Endothelial cell of umbilical vein (primary cell): ENCODE data around the gene POLR1C. TPM values are rescaled to one million over a fixed set of nuclear protein-coding genes. Genes with fewer than 3 reads are reported as not detected.

Experiments used
- BruUV-seq: library from RNA; stranded (reverse); fragments of 400-500 nt; replicated peaks from 2 replicates; lab custom pipeline; 2021; lab: Mats Ljungman, UMichigan
- CTCF ChIA-PET: fragments of 300-600, 350-600 bp; sonication (Branson Sonifier 250); formaldehyde crosslinking; loops from one replicate; lab custom pipeline; 2021; ENCODE audit warnings: antibody characterized with exemption, inconsistent platforms; lab: Charles Lee
- POLR2A ChIA-PET: fragments of 300-600, 350-600 bp; sonication (Branson Sonifier 250); formaldehyde crosslinking; loops from one replicate; lab custom pipeline; 2021; ENCODE audit warnings: antibody characterized with exemption, inconsistent platforms; lab: Charles Lee
- DNase-seq: peaks from one replicate; pipeline ENCODE4 v3.0.0-alpha.2; 2011; ENCODE audit warnings: low read depth, low spot score
- FAIRE-seq: peaks from 2 replicates; lab custom pipeline; 2011; peaks lifted over from hg19 to GRCh38; lab: Jason Lieb, UNC
- H2AFZ ChIP-seq: 2 replicates; pipeline ENCODE4 v1.6.0; 2012; ENCODE audit warnings: low read depth, low read length, control low read depth, inconsistent platforms
- H3K27ac ChIP-seq: 2 replicates; pipeline ENCODE4 v1.5.1; 2011; ENCODE audit warnings: low read depth, mild to moderate bottlenecking, control low read depth, low read length, moderate library complexity; ENCODE audit not compliant: insufficient read depth
- H3K27me3 ChIP-seq, 2 experiments: 2 replicates each; pipeline versions ENCODE4 v1.6.0 to v1.6.1; 2011; ENCODE audit warnings: low read length in 2 of 2, mixed read lengths in 1 of 2; ENCODE audit not compliant: control insufficient read depth in 2 of 2, insufficient read depth in 2 of 2
- H3K36me3 ChIP-seq, 2 experiments: 2 replicates in 1 of 2; 3 replicates in 1 of 2; pipeline ENCODE4 v1.5.1; 2011; ENCODE audit warnings: low read length in 2 of 2, mild to moderate bottlenecking in 1 of 2, moderate library complexity in 1 of 2; ENCODE audit not compliant: control insufficient read depth in 2 of 2, insufficient read depth in 2 of 2; ENCODE audit errors: extremely low read depth in 1 of 2
- H3K4me1 ChIP-seq: 3 replicates; pipeline ENCODE4 v1.5.1; 2011; ENCODE audit warnings: mild to moderate bottlenecking, low read length; ENCODE audit not compliant: control insufficient read depth, insufficient read depth; ENCODE audit errors: extremely low read depth
- H3K4me2 ChIP-seq: 2 replicates; pipeline ENCODE4 v1.6.1; 2011; ENCODE audit warnings: low read length, control low read depth, mixed read lengths; ENCODE audit not compliant: insufficient read depth
- H3K4me3 ChIP-seq, 3 experiments: fragments of 200-600 bp in 1 of 3; sonication (generic), shearing (Covaris generic) in 1 of 3; replicated peaks in 1 of 3; 2 replicates each; pipeline ENCODE4 v1.5.1; 2011 to 2016; ENCODE audit warnings: control low read depth in 3 of 3, low read length in 3 of 3, mild to moderate bottlenecking in 2 of 3, inconsistent platforms in 1 of 3, low read depth in 1 of 3, moderate library complexity in 1 of 3; ENCODE audit not compliant: insufficient read depth in 1 of 3
- H3K79me2 ChIP-seq: 2 replicates; pipeline ENCODE4 v1.6.0; 2012; ENCODE audit warnings: low read length, inconsistent platforms; ENCODE audit not compliant: control insufficient read depth, insufficient read depth
- H3K9ac ChIP-seq: replicated peaks from 2 replicates; pipeline ENCODE3; 2011; ENCODE audit warnings: low read length, control low read depth; ENCODE audit not compliant: insufficient read depth; ENCODE audit errors: extremely low read depth
- H3K9me1 ChIP-seq: replicated peaks from 3 replicates; pipeline ENCODE4 v1.6.0; 2011; ENCODE audit warnings: mild to moderate bottlenecking, low read length; ENCODE audit not compliant: control insufficient read depth, insufficient read depth; ENCODE audit errors: extremely low read depth
- H3K9me3 ChIP-seq: replicated peaks from 2 replicates; pipeline ENCODE4 v1.5.1; 2012; ENCODE audit warnings: low read length, inconsistent platforms; ENCODE audit not compliant: control insufficient read depth, insufficient read depth
- H4K20me1 ChIP-seq: replicated peaks from 2 replicates; pipeline ENCODE3; 2011; ENCODE audit warnings: mild to moderate bottlenecking, low read length; ENCODE audit not compliant: control insufficient read depth, insufficient read depth; ENCODE audit errors: extremely low read depth
- EZH2 ChIP-seq: IDR thresholded peaks from 2 replicates; pipeline ENCODE4 v1.6.1; 2012; ENCODE audit warnings: borderline replicate concordance, low read depth, mild to moderate bottlenecking, moderate library complexity, low read length, inconsistent platforms; ENCODE audit not compliant: severe bottlenecking
- FOS ChIP-seq: IDR thresholded peaks from 2 replicates; pipeline ENCODE4 v1.6.1; 2011; ENCODE audit warnings: mild to moderate bottlenecking, low read length, moderate library complexity, borderline replicate concordance; ENCODE audit not compliant: insufficient read depth
- GATA2 ChIP-seq: IDR thresholded peaks from 2 replicates; pipeline ENCODE4 v1.7.0; 2011; ENCODE audit warnings: low read depth, mild to moderate bottlenecking, moderate library complexity, mixed read lengths, low read length; ENCODE audit not compliant: insufficient read length, insufficient read depth
- JUN ChIP-seq: IDR thresholded peaks from 2 replicates; pipeline ENCODE4 v1.6.1; 2011; ENCODE audit warnings: borderline replicate concordance, low read depth; ENCODE audit not compliant: insufficient read length, insufficient read depth
- MYC ChIP-seq: IDR thresholded peaks from one replicate; pipeline ENCODE4 v1.6.1; 2011; ENCODE audit warnings: mild to moderate bottlenecking, low read depth, low read length
- POLR2A ChIP-seq: IDR thresholded peaks from 2 replicates; pipeline ENCODE4 v1.6.1; 2012; ENCODE audit warnings: low read depth, mild to moderate bottlenecking, control low read depth, low read length
- POLR2AphosphoS5 ChIP-seq: IDR thresholded peaks from 2 replicates; pipeline ENCODE4 v1.6.1; 2012; ENCODE audit warnings: low read depth, mild to moderate bottlenecking, control low read depth, low read length, moderate library complexity; ENCODE audit not compliant: insufficient read depth
- dilution Hi-C: fragments of 300-500 bp; cut with MboI; formaldehyde crosslinking; loops from one replicate; pipeline ENCODE4 v1.15.0; 2019; ENCODE audit warnings: low sequenced_read_pairs; ENCODE audit not compliant: extremely low pct_ligation_motif_present
- intact Hi-C: fragments of 100-400 bp; cut with micrococcal nuclease; formaldehyde crosslinking; loops from one replicate; pipeline ENCODE4 v1.10.0; 2022
- polyA plus RNA-seq, 4 experiments: library from polyadenylated mRNA; depleted of rRNA in 3 of 4; stranded (reverse) in 3 of 4; unstranded in 1 of 4; fragments of >200 nt; gene quantifications; 2 replicates each; pipeline versions ENCODE4 v1.2.1 to v1.2.3, GENCODE V29; 2011 to 2012; ENCODE audit warnings: missing spikeins in 1 of 4
- total RNA-seq: library from RNA; stranded (reverse); gene quantifications from 2 replicates; pipeline ENCODE4 v1.2.3, GENCODE V29; 2021
- TF ChIP-seq, protein P1 (sequence below): IDR thresholded peaks from 2 replicates; pipeline ENCODE4 v1.6.1; 2011; ENCODE audit not compliant: insufficient read depth, insufficient read length
- TF ChIP-seq, protein P2 (sequence below), 2 donors: IDR thresholded peaks; 1 replicate in 1 of 2; 2 replicates in 1 of 2; pipeline ENCODE4 v1.5.1; 2011; ENCODE audit warnings: low read length in 2 of 2, mild to moderate bottlenecking in 2 of 2, moderate library complexity in 2 of 2, control low read depth in 1 of 2, inconsistent platforms in 1 of 2, low read depth in 1 of 2; ENCODE audit not compliant: insufficient read depth in 1 of 2; ENCODE audit errors: extremely low read depth in 1 of 2

The POLR1C gene
- total and polyA plus RNA-seq, 2 donors (not counting 3 experiments of a cell fraction or from before 2014, with no cell fraction given): 39.8 to 46.0 TPM

GRCh38 chr6:43515808-43516207 lies 1.1 kb upstream of the POLR1C start:
- H2AFZ ChIP-seq: no peak overlapping the region
- no peaks in the 10 kb centered on the region for H3K9me1 ChIP-seq
- H3K4me1 ChIP-seq: peaks cover 17% of the 10 kb centered on the region
- TF ChIP-seq, protein P1, sequence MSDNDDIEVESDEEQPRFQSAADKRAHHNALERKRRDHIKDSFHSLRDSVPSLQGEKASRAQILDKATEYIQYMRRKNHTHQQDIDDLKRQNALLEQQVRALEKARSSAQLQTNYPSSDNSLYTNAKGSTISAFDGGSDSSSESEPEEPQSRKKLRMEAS: no peak
- TF ChIP-seq, protein P2, sequence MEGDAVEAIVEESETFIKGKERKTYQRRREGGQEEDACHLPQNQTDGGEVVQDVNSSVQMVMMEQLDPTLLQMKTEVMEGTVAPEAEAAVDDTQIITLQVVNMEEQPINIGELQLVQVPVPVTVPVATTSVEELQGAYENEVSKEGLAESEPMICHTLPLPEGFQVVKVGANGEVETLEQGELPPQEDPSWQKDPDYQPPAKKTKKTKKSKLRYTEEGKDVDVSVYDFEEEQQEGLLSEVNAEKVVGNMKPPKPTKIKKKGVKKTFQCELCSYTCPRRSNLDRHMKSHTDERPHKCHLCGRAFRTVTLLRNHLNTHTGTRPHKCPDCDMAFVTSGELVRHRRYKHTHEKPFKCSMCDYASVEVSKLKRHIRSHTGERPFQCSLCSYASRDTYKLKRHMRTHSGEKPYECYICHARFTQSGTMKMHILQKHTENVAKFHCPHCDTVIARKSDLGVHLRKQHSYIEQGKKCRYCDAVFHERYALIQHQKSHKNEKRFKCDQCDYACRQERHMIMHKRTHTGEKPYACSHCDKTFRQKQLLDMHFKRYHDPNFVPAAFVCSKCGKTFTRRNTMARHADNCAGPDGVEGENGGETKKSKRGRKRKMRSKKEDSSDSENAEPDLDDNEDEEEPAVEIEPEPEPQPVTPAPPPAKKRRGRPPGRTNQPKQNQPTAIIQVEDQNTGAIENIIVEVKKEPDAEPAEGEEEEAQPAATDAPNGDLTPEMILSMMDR (IDR thresholded peaks at IDR 0.05; ENCODE audit: extremely low read depth in 1 of 2, insufficient read depth in 1 of 2, low read depth in 1 of 2, low read length in 2 of 2): no peak
- no peak for TF ChIP-seq EZH2
- TF ChIP-seq JUN: no peak
- no peak for TF ChIP-seq POLR2A
- TF ChIP-seq FOS: no peak
- no peak for TF ChIP-seq POLR2AphosphoS5
- no peak for TF ChIP-seq MYC
- TF ChIP-seq GATA2: no peak
- peaks cover 3 to 43% of the 10 kb centered on the region in 2 experiments for H3K36me3 ChIP-seq
- H3K79me2 ChIP-seq: peaks cover 44% of the 10 kb centered on the region
- H3K27ac ChIP-seq: peak overlapping the region; percentile 66
- DNase-seq (no peak), FAIRE-seq (peak; percentile 54)
- BruUV-seq: no TSS peak
- no peaks in the 10 kb centered on the region for H3K9me3 ChIP-seq
- ChIA-PET CTCF (interaction anchor here (1.0 kb wide), 1 partner anchor 10 kb away, joined by 3 read pairs; no protein-coding TSS in a partner anchor), POLR2A (no interaction called here)
- intact Hi-C loops (loop anchor here (2.0 kb wide), 1 partner anchor 59 kb away; no protein-coding TSS in a partner anchor), dilution Hi-C loops (no loop called here)
- H3K27me3 ChIP-seq: no peaks in the 10 kb centered on the region
- H3K4me2 ChIP-seq: peak overlapping the region; percentile 47
- peak overlapping the region in 2 of 3 experiments; percentile 81 to 94 for H3K4me3 ChIP-seq
- no peaks in the 10 kb centered on the region for H4K20me1 ChIP-seq
- H3K9ac ChIP-seq: peak overlapping the region; percentile 87
